ACHN (cell line): Measurements from ENCODE around the gene RILPL2.
"Not testable (repeated sequence)": the region's sequence is repeated elsewhere in the genome, so short reads cannot be mapped to it uniquely, and the experiment has no call there.

Experiments
- DNase-seq: peaks from one replicate; pipeline ENCODE4 v3.0.0-alpha.2; 2015
- in situ Hi-C: cut with HindIII; loops from 2 replicates; pipeline ENCODE4 v1.10.0; 2017; ENCODE audit warnings: low sequenced_read_pairs, low pct_ligation_motif_present, low pct_unique_long_range_greater_than_20kb

The RILPL2 gene

GRCh38 chr12:123436017-123436964 lies at the start of gene RILPL2:
TSS of gene RILPL2 (minus strand) at chr12:123436684. CDS start at chr12:123436420, 264 bp downstream.
- DNase-seq, result peak; percentile 90
- in situ Hi-C loops, result no loop called here

GRCh38 chr12:123485756-123486155 lies 49.3 kb upstream of the RILPL2 start:
- in situ Hi-C loops, result no loop called here
- DNase-seq, result no peak

- in situ Hi-C loops, result no loop called here
- no peak for DNase-seq
Measured at GRCh38 chr12:123483602-123484248, 47.2 kb upstream of the RILPL2 start.

DNA sequence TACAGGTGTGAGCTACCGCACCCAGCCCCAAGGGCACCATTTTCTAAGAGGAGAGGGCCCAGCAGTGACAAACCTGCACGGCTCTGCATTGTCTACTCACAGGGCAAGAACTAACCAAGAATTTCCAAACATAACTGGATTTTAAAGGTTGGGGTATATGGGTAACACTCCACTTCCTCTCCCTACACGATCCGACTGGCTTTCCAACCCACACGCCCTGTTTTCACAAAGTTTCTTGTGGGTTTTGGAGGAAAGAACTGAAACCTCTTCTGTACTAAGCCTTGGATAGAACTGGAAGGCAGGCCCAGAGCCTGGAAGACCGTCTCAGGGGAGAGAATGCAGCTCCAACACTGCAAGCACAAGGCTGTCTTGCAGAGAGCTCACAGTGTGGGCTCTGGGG lies 46.4 kb upstream of the RILPL2 start:
- in situ Hi-C loops, result no loop called here

GRCh38 chr12:123481251-123481650 lies 44.8 kb upstream of the RILPL2 start:
- DNase-seq, in situ Hi-C loops: not testable (repeated sequence)

More for the DNA sequence above, 46.4 kb upstream of the RILPL2 start:
- DNase-seq, result no peak

- no peak for DNase-seq
- in situ Hi-C loops, result no loop called here
Measured at GRCh38 chr12:123479442-123480180, 43.1 kb upstream of the RILPL2 start.

GRCh38 chr12:123478762-123479161 lies 42.3 kb upstream of the RILPL2 start:
- DNase-seq, result no peak
- in situ Hi-C loops, result no loop called here

DNA sequence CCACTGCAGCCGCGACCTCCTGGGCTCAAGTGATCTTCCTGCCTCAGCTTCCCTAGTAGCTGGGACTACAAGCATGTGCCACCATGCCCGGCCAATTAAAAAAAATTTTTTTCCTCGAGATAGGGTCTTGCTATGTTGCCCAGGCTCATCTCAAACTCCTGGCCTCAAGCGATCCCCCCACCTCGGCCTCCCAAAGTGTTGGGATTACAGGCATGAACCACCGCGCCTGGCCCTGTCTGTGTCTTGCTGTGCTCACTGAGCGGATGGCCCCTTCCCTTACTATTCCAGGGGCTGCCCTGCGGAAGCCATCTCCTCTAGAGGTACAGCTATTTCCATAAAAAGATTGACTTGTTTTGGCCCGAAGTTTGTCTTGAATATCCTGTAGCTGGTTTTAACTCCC lies 41.6 kb upstream of the RILPL2 start:
- in situ Hi-C loops, result no loop called here
- no peak for DNase-seq

- no peak for DNase-seq
- in situ Hi-C loops, result no loop called here
Measured at GRCh38 chr12:123475246-123475703, 38.8 kb upstream of the RILPL2 start.

- no peak for DNase-seq
- in situ Hi-C loops, result no loop called here
Measured at GRCh38 chr12:123474485-123475245, 38.2 kb upstream of the RILPL2 start.

DNA sequence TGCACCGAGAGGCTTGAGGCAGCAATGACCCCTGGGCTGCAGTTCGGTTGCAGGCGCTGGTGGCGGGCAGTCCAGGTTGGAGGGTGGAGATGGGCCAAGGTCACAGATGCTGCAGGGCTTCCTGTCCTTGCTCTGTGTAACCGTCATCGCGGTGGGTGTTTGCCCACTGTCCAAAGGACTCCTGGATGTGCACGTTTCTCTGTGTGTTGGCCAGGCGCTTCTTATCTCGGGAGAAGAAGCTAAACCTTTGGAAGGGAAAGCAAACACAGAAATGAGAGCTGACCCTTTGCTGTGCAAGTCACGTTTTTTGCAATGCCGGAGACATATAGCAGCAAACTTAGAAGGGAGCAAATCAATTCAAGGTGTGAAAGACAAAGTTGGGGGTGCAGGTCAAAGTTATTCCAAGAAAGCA lies 36.0 kb upstream of the RILPL2 start:
- DNase-seq, result no peak
- in situ Hi-C loops, result no loop called here

DNA sequence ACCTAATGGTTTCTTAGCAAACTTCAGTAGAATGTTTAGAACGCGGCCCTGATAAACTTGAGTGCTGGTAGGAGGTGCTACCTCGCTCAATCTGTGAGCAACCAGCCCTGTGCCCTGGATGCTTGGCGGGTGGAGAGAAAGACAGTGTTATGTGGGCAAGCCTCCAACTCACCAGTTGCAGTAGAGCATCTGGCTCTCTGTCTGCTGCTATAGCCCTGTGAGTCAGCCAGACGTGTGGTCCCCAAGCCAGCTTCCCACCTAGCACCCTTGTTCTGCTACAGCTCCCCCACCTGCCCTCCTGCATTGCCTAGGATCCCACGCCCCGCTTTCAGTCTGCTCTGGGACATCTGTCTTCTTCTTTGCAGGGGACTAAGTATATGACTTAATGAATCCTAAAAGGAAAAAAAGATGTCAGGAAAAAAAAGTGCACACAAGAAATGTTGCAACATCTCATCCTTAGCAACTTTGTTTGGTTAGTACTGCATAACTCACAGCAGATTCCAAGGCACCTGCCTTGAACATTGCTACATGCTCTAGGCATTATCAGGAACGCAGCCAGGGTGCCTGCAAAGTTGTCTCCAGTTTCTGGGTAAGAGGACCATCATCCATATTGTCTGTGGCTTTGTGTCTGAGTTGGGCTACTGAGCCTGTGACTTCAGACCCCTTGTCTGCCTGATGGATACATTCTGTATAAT lies 35.0 kb upstream of the RILPL2 start:
- DNase-seq, result no peak
- in situ Hi-C loops, result no loop called here

- DNase-seq, result no peak
- in situ Hi-C loops, result no loop called here
Measured at GRCh38 chr12:123469978-123470377, 33.5 kb upstream of the RILPL2 start.

- no peak for DNase-seq
- in situ Hi-C loops, result no loop called here
Measured at GRCh38 chr12:123468786-123469185, 32.3 kb upstream of the RILPL2 start.

- in situ Hi-C loops, result no loop called here
Measured at GRCh38 chr12:123465084-123465483, 28.6 kb upstream of the RILPL2 start.

GRCh38 chr12:123463174-123463573 lies 26.7 kb upstream of the RILPL2 start:
- DNase-seq, in situ Hi-C loops: not testable (repeated sequence)

More at GRCh38 chr12:123465084-123465483, 28.6 kb upstream of the RILPL2 start:
- DNase-seq, result no peak

DNA sequence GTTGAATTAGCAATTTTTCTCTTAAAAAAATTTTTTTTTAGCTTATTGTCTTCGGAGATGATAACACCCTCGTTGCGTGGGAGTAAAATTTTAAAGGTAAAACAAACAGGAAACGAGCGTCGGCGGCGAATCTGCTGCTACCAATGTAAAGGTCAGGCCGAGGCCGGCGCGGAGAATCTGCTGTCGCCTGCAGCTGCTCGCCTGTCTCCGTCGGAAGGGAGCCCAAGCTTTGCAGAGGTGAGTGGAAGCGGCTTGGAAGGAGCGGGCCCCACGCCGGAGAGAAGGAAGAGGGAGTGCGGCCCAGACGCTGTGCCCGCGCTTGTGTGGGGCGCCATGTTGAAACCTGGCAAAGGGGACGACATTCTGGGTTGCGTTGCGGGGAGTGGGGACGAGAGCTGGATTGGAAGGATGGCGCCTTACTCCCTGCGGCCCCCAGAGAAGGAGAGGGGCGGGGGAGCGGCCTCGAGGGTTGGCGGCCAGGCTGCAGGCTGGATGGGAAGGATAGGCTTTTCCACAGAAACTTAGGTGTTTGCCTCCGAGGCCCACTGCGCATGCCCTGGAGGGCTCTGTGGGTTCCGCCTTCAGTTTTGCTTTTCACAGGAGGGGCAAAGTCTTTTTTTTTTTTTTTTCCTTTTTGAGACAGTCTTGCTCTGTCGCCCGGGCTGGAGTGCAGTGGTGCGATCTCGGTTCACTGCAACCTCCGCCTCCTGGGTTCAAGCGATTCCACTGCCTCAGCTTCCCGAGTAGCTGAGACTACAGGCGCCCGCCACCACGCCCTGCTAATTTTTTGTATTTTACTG lies 21.7 kb upstream of the RILPL2 start, which contains the start of gene SNRNP35:
TSS of gene SNRNP35 (plus strand) at position 160 of the 800 bp plus-strand sequence. CDS start 7,402 bp downstream, outside the sequence.
- DNase-seq, result peak; percentile 92
- in situ Hi-C loops, result no loop called here
